H1 (cell line): ENCODE results near the gene ATAD3A. TPM values are rescaled to one million over a fixed set of nuclear protein-coding genes. Genes with fewer than 3 reads are reported as not detected.

Experiments used
- CHD7 ChIP-seq: fragments of 300-600 bp; sonication (generic); IDR thresholded peaks from 2 replicates; pipeline ENCODE4 v1.7.1; 2012; ENCODE audit warnings: low read length, moderate library complexity, mild to moderate bottlenecking, inconsistent platforms; ENCODE audit not compliant: insufficient replicate concordance
- JUN ChIP-seq: IDR thresholded peaks from 2 replicates; pipeline ENCODE4 v1.6.1; 2011; ENCODE audit warnings: low read depth, mild to moderate bottlenecking, improper control_type of control experiment, low read length
- RFX5 ChIP-seq: IDR thresholded peaks from 2 replicates; pipeline ENCODE4 v1.6.1; 2011; ENCODE audit warnings: low read depth, low read length, improper control_type of control experiment, borderline replicate concordance
- polyA plus RNA-seq, 7 experiments: library from polyadenylated mRNA; depleted of rRNA in 3 of 7; stranded (reverse) in 5 of 7; unstranded in 2 of 7; fragments of >200 nt in 5 of 7; fragments of 200-250 nt in 2 of 7; gene quantifications; 1 replicate in 5 of 7; 2 replicates in 1 of 7; 4 replicates in 1 of 7; pipeline versions ENCODE4 v1.2.1 to v1.2.3, GENCODE V29; 2011 to 2013; ENCODE audit warnings: missing spikeins in 2 of 7, mixed read lengths in 2 of 7
- total RNA-seq: library from RNA; stranded (reverse); fragmentation: NEBNext Ultra II Directional; extraction: Animal tissue kit (Norgen Biotek cat#: 25700); gene quantifications from 2 replicates; pipeline ENCODE4 v1.2.1, GENCODE V29; 2021
- TF ChIP-seq, protein P1 (sequence below): IDR thresholded peaks from 2 replicates; pipeline ENCODE4 v1.6.1; 2012; ENCODE audit warnings: inconsistent platforms

The ATAD3A gene
- total and polyA plus RNA-seq, 2 of the 8 experiments (the other 6 are each of a cell fraction or from before 2014, with no cell fraction given) = 28.3 to 64.7 TPM

DNA sequence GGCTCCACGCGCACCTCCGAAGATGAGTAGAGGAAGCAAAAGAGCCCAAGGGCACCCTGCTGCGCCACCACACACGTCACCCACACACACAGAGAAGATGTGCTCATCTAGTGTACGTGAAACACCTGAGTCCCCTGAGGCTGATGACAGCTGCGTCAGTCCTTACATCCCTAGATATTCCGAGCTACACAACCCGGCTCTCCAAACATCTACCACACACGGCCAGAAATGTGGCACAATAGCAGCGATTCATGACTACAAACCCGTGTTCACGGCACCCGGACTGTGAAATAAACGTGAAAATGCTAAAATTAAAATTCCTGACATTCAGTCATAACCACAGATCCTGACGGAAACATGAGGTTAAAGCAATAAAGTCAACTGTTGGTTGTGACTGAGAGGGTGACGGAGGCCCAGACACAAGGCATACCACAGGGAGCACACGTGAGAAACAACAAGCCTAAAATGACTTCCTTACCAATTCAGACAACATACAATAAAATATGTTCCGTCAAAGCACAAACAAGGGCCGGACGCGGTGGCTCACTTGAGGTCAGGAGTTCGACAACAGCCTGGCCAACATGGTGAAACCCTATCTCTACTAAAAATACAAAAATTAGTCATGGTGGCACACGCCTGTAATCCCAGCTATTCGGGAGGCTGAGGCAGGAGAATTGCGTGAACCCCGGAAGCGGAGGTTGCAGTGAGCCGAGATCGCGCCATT is 55.4 kb downstream of the ATAD3A start (continued):
- TF ChIP-seq CHD7 (no peak), RFX5 (no peak), JUN (no peak)
- TF ChIP-seq, protein P1, sequence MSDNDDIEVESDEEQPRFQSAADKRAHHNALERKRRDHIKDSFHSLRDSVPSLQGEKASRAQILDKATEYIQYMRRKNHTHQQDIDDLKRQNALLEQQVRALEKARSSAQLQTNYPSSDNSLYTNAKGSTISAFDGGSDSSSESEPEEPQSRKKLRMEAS = no peak
